Smooth muscle cell (in vitro differentiated cells): ENCODE data around the gene ZBTB44. TPM values are rescaled to one million over a fixed set of nuclear protein-coding genes. Genes with fewer than 3 reads are reported as not detected.

Experiments
- DNase-seq: peaks from one replicate; lab custom pipeline; 2025; ENCODE audit not compliant: unreplicated experiment; lab: John Stamatoyannopoulos, UW
- H2AFZ ChIP-seq: fragments of 200-600 bp; sonication (generic); 2 replicates; pipeline ENCODE4 v1.6.0; 2016; ENCODE audit warnings: antibody characterized with exemption, low read depth, mild to moderate bottlenecking
- H3F3A ChIP-seq: fragments of 200-600 bp; sonication (generic); 2 replicates; pipeline ENCODE4 v1.6.0; 2017; ENCODE audit warnings: antibody characterized with exemption, low read depth
- H3K27ac ChIP-seq: fragments of 200-600 bp; sonication (generic); 2 replicates; pipeline ENCODE4 v1.5.1; 2016; ENCODE audit warnings: low read depth, mild to moderate bottlenecking
- H3K27me3 ChIP-seq: fragments of 200-600 bp; sonication (generic); 2 replicates; pipeline ENCODE4 v1.6.1; 2016; ENCODE audit warnings: low read depth, mild to moderate bottlenecking
- H3K36me3 ChIP-seq: fragments of 200-600 bp; sonication (generic); 2 replicates; pipeline ENCODE4 v1.5.1; 2016; ENCODE audit warnings: low read depth
- H3K4me1 ChIP-seq: fragments of 200-600 bp; sonication (generic); 2 replicates; pipeline ENCODE4 v1.5.1; 2016; ENCODE audit warnings: low read depth
- H3K4me2 ChIP-seq: fragments of 200-600 bp; sonication (generic); 2 replicates; pipeline ENCODE4 v1.6.0; 2016; ENCODE audit warnings: mild to moderate bottlenecking
- H3K4me3 ChIP-seq: fragments of 200-600 bp; sonication (generic); 2 replicates; pipeline ENCODE4 v1.5.1; 2016; ENCODE audit warnings: mild to moderate bottlenecking
- H3K79me2 ChIP-seq: fragments of 200-600 bp; sonication (generic); 2 replicates; pipeline ENCODE4 v1.6.0; 2016; ENCODE audit warnings: low read depth, mild to moderate bottlenecking
- H3K9ac ChIP-seq: fragments of 200-600 bp; sonication (generic); 2 replicates; pipeline ENCODE4 v1.6.0; 2016; ENCODE audit warnings: low read depth
- H3K9me3 ChIP-seq: fragments of 200-600 bp; sonication (generic); replicated peaks from 2 replicates; pipeline ENCODE4 v1.5.1; 2016; ENCODE audit warnings: low read depth
- H4K20me1 ChIP-seq: fragments of 200-600 bp; sonication (generic); 2 replicates; pipeline ENCODE4 v1.6.0; 2016; ENCODE audit warnings: low read depth
- WGBS: methylation state at CpG from one replicate; pipeline ENCODE4 v1.1.7; 2016; ENCODE audit warnings: low lambda C conversion rate; 5-methylcytosine and 5-hydroxymethylcytosine counted together
- polyA plus RNA-seq: library from polyadenylated mRNA; unstranded; fragments of >200 nt; fragmentation: Nextera tagmentation; extraction: Ambion mirVana; gene quantifications from 2 replicates; pipeline ENCODE4 v1.2.1, GENCODE V29; 2016
- total RNA-seq: library from RNA; depleted of rRNA; stranded (reverse); fragments of >200 nt; gene quantifications from 2 replicates; pipeline ENCODE4 v1.2.3, GENCODE V29; 2014
- TF ChIP-seq, protein P1 (sequence below): fragments of 200-600 bp; sonication (generic); IDR thresholded peaks from 2 replicates; pipeline ENCODE4 v1.5.1; 2017; ENCODE audit warnings: borderline replicate concordance, mild to moderate bottlenecking, antibody characterized with exemption; ENCODE audit not compliant: insufficient read depth, poor library complexity, severe bottlenecking

The ZBTB44 gene
- total and polyA plus RNA-seq, 2 experiments from 2014 or later: 2.3 to 27.3 TPM

DNA sequence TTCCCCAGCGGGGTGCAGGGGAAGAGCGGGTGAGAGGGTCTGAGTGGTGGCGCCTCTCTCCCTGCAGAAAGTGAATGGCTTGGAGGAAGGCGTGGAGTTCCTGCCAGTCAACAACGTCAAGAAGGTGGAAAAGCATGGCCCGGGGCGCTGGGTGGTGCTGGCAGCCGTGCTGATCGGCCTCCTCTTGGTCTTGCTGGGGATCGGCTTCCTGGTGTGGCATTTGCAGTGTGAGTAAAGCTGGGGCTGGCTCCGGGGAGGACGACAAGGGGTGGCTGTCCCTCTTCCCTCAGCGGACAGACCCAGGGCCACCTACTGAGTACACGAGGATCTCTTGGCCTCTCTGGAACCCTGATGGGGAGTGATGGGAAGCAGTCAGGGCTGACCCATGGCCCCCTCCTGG lies 126.7 kb downstream of the ZBTB44 start:
- Histone ChIP-seq H3K36me3 (no peaks in the 10 kb centered on the region), H3K9me3 (no peaks in the 10 kb centered on the region), H3K27ac (no peak overlapping the region), H3K4me3 (no peak overlapping the region), H3K4me1 (no peaks in the 10 kb centered on the region), H3K4me2 (no peak overlapping the region), H3F3A (no peaks in the 10 kb centered on the region), H2AFZ (no peak overlapping the region), H3K9ac (no peak overlapping the region), H3K79me2 (no peaks in the 10 kb centered on the region), H3K27me3 (no peaks in the 10 kb centered on the region), H4K20me1 (no peaks in the 10 kb centered on the region)
- no peak for DNase-seq
- TF ChIP-seq, protein P1, sequence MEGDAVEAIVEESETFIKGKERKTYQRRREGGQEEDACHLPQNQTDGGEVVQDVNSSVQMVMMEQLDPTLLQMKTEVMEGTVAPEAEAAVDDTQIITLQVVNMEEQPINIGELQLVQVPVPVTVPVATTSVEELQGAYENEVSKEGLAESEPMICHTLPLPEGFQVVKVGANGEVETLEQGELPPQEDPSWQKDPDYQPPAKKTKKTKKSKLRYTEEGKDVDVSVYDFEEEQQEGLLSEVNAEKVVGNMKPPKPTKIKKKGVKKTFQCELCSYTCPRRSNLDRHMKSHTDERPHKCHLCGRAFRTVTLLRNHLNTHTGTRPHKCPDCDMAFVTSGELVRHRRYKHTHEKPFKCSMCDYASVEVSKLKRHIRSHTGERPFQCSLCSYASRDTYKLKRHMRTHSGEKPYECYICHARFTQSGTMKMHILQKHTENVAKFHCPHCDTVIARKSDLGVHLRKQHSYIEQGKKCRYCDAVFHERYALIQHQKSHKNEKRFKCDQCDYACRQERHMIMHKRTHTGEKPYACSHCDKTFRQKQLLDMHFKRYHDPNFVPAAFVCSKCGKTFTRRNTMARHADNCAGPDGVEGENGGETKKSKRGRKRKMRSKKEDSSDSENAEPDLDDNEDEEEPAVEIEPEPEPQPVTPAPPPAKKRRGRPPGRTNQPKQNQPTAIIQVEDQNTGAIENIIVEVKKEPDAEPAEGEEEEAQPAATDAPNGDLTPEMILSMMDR: no peak
- 89% methylated on average over 14 of the region's 14 CpGs for WGBS

DNA sequence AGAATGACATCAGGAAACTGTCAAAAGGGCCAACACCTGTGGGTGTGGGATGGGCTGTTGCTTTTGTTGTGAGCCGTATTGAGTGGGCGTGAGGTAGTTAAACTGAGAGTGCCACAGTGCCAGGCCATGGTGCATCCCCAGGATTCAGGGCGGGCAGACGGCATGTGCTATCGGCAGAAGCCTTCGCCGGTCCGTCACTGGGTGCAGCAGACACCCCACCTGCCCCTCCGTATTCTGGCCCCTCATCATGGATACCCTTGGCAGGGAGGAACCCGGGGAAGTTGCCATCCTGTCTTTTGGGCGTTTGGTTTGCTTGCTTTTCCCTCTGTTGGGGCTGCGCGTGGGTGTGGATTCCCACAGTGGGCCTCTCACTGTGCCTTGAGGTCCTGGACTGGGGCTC lies 127.6 kb downstream of the ZBTB44 start:
- Histone ChIP-seq H3K9ac (no peak overlapping the region), H3K79me2 (no peaks in the 10 kb centered on the region), H3K9me3 (no peaks in the 10 kb centered on the region), H3K4me3 (no peak overlapping the region), H3K27ac (no peak overlapping the region), H2AFZ (no peak overlapping the region), H3F3A (no peaks in the 10 kb centered on the region), H3K4me2 (no peak overlapping the region), H3K36me3 (no peaks in the 10 kb centered on the region), H3K4me1 (no peaks in the 10 kb centered on the region), H3K27me3 (no peaks in the 10 kb centered on the region), H4K20me1 (no peaks in the 10 kb centered on the region)
- no peak for DNase-seq
- TF ChIP-seq, protein P1: no peak
- 96% methylated on average over 13 of the region's 13 CpGs for WGBS

DNA sequence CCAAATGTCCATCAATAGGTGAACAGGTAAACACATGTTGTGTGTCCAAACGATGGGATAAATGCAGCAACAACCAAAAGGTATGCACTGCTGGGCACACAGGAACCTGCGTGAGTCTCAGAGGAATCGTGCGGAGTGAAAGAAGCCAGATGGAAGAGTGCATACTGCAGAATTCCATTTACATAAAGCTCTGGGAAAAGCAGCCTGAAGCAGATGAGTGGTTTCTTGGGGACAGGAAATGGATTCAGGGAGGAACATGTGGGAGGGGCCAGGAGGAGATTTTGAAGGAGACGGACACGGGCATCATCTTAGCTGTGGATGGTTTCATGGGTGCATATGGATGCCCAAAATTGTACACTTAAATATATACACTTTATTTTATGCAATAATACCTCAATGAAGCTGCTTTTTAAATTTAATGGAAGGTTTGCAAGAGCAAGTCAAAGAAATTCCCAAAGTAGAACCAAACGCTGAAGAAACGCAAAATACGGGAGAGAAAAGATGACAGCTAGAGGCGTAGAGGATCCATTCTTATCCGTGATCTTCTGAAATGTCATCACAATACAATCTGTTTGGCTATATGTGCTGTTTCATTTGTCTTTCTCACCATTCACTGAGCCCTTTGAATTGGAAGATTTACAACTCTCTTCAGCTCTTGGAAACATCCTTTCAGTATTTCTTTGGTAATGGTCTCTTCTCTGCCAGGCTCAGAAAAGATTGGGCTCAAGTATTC lies 130.7 kb downstream of the ZBTB44 start:
- H2AFZ ChIP-seq: no peak overlapping the region
- no peaks in the 10 kb centered on the region for H3K4me1 ChIP-seq
- no peaks in the 10 kb centered on the region for H4K20me1 ChIP-seq
- no peak overlapping the region for H3K4me3 ChIP-seq
- no peaks in the 10 kb centered on the region for H3K27me3 ChIP-seq
- H3K79me2 ChIP-seq: no peaks in the 10 kb centered on the region
- H3K27ac ChIP-seq: no peak overlapping the region
- TF ChIP-seq, protein P1: no peak
- DNase-seq: no peak
- WGBS: 93% methylated on average over 11 of the region's 11 CpGs
- H3F3A ChIP-seq: no peaks in the 10 kb centered on the region
- no peak overlapping the region for H3K9ac ChIP-seq
- no peak overlapping the region for H3K4me2 ChIP-seq
- no peaks in the 10 kb centered on the region for H3K36me3 ChIP-seq
- no peaks in the 10 kb centered on the region for H3K9me3 ChIP-seq
